Activated CD8-positive, alpha-beta memory T cell treated with anti-CD3 and anti-CD28 coated beads for 4 hours (primary cell): ENCODE results near the gene RRAD.
"Not testable (repeated sequence)": the region's sequence is repeated elsewhere in the genome, so short reads cannot be mapped to it uniquely, and the experiment has no call there.

Experiments used
- DNase-seq, 2 donors: peaks; one replicate each; pipeline ENCODE4 v3.0.0-alpha.2; 2020; ENCODE audit warnings: low read depth in 2 of 2

RRAD gene

GRCh38 chr16:66925322-66925840, at the start of gene RRAD:
Gene RRAD (minus strand): TSS chr16:66925535. CDS start chr16:66925179, 356 bp downstream.
- no peak for DNase-seq

- peak in 1 of 2 donors; percentile 31 for DNase-seq
These were observed 49.6 kb upstream of the RRAD start for GRCh38 chr16:66974932-66975246.

- not testable (repeated sequence) for DNase-seq
These were observed 49.0 kb upstream of the RRAD start for GRCh38 chr16:66974156-66974931.

- DNase-seq = no peak
These were observed 48.4 kb upstream of the RRAD start for GRCh38 chr16:66973716-66974115.

- DNase-seq = no peak
These were observed 47.6 kb upstream of the RRAD start for GRCh38 chr16:66972983-66973382.

- DNase-seq = no peak
These were observed 45.7 kb upstream of the RRAD start for GRCh38 chr16:66970775-66971720.

- no peak for DNase-seq
These were observed 43.5 kb upstream of the RRAD start for GRCh38 chr16:66968847-66969246.

GRCh38 chr16:66964049-66964448, 38.7 kb upstream of the RRAD start:
- no peak for DNase-seq

GRCh38 chr16:66961914-66962313, 36.6 kb upstream of the RRAD start:
- no peak for DNase-seq

GRCh38 chr16:66961065-66961744, 35.9 kb upstream of the RRAD start, which contains the start of gene CES3:
Gene CES3 (plus strand): TSS chr16:66961266. CDS start chr16:66961308, 42 bp downstream.
- DNase-seq = no peak

GRCh38 chr16:66960270-66960669, 34.9 kb upstream of the RRAD start:
- DNase-seq = no peak

- DNase-seq = no peak
These were observed 34.4 kb upstream of the RRAD start for GRCh38 chr16:66959704-66960161.

GRCh38 chr16:66958857-66959703, 33.7 kb upstream of the RRAD start:
- DNase-seq = no peak

GRCh38 chr16:66956154-66956457, 30.8 kb upstream of the RRAD start:
- DNase-seq = not testable (repeated sequence)

- DNase-seq = not testable (repeated sequence)
These were observed 30.2 kb upstream of the RRAD start for GRCh38 chr16:66955363-66956153.

- DNase-seq = peak; percentile 38 to 47
These were observed 28.8 kb upstream of the RRAD start for GRCh38 chr16:66954097-66954659.

- no peak for DNase-seq
These were observed 28.2 kb upstream of the RRAD start for GRCh38 chr16:66953462-66954096.

GRCh38 chr16:66952430-66953110, 27.2 kb upstream of the RRAD start:
- no peak for DNase-seq
